HG02973 (cell line): Measurements from ENCODE around the gene LCMT1.
"Not testable (repeated sequence)": the region's sequence is repeated elsewhere in the genome, so short reads cannot be mapped to it uniquely, and the experiment has no call there.

ENCODE experiments used
- ATAC-seq: cut with Tn5 transposase; IDR thresholded peaks from one replicate; pipeline ENCODE4 v1.9.1; 2021; ENCODE audit warnings: moderate library complexity; ENCODE audit not compliant: unreplicated experiment

The LCMT1 gene

GRCh38 chr16:25141648-25142047, 30.1 kb downstream of the LCMT1 start:
- ATAC-seq, result no peak

- no peak for ATAC-seq
Observed at GRCh38 chr16:25143928-25144327, 32.4 kb downstream of the LCMT1 start.

- ATAC-seq, result no peak
Observed at GRCh38 chr16:25148568-25149215, 37.1 kb downstream of the LCMT1 start.

- ATAC-seq, result no peak
Observed at GRCh38 chr16:25151996-25152395, 40.5 kb downstream of the LCMT1 start.

GRCh38 chr16:25155553-25156460, 44.3 kb downstream of the LCMT1 start:
- no peak for ATAC-seq

GRCh38 chr16:25157271-25157875, 45.8 kb downstream of the LCMT1 start:
- ATAC-seq, result no peak

GRCh38 chr16:25158401-25158800, 46.9 kb downstream of the LCMT1 start:
- ATAC-seq, result no peak

- ATAC-seq, result no peak
Observed at GRCh38 chr16:25161753-25162367, 50.3 kb downstream of the LCMT1 start.

- no peak for ATAC-seq
Observed at GRCh38 chr16:25163683-25164082, 52.1 kb downstream of the LCMT1 start.

- ATAC-seq, result no peak
Observed at GRCh38 chr16:25165284-25165683, 53.7 kb downstream of the LCMT1 start.

GRCh38 chr16:25167920-25168319, 56.4 kb downstream of the LCMT1 start:
- ATAC-seq, result not testable (repeated sequence)

GRCh38 chr16:25171390-25171789, 59.8 kb downstream of the LCMT1 start:
- ATAC-seq, result no peak

- ATAC-seq, result no peak
Observed at GRCh38 chr16:25172831-25173230, 61.3 kb downstream of the LCMT1 start.

- ATAC-seq, result no peak
Observed at GRCh38 chr16:25174285-25174684, 62.7 kb downstream of the LCMT1 start.

- ATAC-seq, result no peak
Observed at GRCh38 chr16:25176136-25176535, 64.6 kb downstream of the LCMT1 start.

GRCh38 chr16:25177512-25177830, 65.9 kb downstream of the LCMT1 start:
- no peak for ATAC-seq

- no peak for ATAC-seq
Observed at GRCh38 chr16:25177831-25178688, 66.5 kb downstream of the LCMT1 start.

- not testable (repeated sequence) for ATAC-seq
Observed at GRCh38 chr16:25181236-25181635, 69.7 kb downstream of the LCMT1 start.

GRCh38 chr16:25184771-25185170, 73.2 kb downstream of the LCMT1 start:
- ATAC-seq, result no peak

GRCh38 chr16:25187491-25187795, 75.9 kb downstream of the LCMT1 start:
- no peak for ATAC-seq

- no peak for ATAC-seq
Observed at GRCh38 chr16:25189305-25189704, 77.8 kb downstream of the LCMT1 start.
